Stimulated activated naive CD8-positive, alpha-beta T cell treated with anti-CD3 and anti-CD28 coated beads, Interleukin-15, Interleukin-2, amounts not matched to agents 100 ng/mL and 50 ng/mL, for 24 hours (primary cell): ENCODE results near the gene KRTAP10-5.

Experiments used
- H3K27ac Mint-ChIP-seq: one replicate; pipeline ENCODE4 v1.8.0; 2021; ENCODE audit warnings: mild to moderate bottlenecking, mixed read lengths
- H3K27me3 Mint-ChIP-seq: one replicate; pipeline ENCODE4 v1.8.0; 2021; ENCODE audit warnings: mixed read lengths
- H3K36me3 Mint-ChIP-seq: one replicate; pipeline ENCODE4 v1.8.0; 2021; ENCODE audit warnings: low read depth, mixed read lengths
- H3K4me1 Mint-ChIP-seq: one replicate; pipeline ENCODE4 v1.8.0; 2021; ENCODE audit warnings: low read depth, mixed read lengths
- H3K4me3 Mint-ChIP-seq: one replicate; pipeline ENCODE4 v1.8.0; 2021; ENCODE audit warnings: mild to moderate bottlenecking, mixed read lengths
- H3K9me3 Mint-ChIP-seq: one replicate; pipeline ENCODE4 v1.8.0; 2021; ENCODE audit warnings: mixed read lengths

Gene KRTAP10-5

DNA sequence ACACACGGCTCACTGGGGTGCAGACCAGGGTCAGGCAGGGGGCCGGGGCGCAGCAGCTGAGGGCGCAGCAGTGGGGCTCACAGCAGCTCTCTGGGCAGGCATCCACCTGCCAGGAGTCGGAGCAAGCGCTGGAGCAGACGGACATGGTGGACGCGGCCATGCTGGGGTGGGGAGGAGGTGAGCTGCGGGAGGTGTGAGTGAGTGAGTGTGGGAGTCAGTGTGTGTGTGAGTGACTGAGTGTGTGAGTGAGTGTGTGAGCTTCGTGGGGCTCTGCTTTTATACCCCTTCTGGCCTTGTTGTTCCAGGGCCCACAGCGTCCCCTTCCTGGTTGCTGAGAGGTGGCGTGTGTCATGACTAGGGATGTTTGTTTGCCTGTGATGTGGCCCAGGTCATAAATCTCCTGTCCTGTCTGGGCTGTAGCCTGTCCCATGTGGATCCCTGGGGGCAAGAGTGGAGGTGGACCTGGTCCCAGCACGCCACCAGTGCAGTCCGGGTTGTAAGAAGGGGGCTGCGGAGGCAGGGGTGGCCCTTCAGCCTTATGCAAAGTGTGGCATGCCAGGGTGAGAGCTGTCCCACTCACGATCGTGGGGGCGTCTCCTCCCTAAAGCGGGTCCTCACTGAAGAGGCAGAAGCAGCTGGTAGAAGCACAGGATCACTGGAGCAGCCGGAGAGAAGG lies 40.3 kb downstream of the KRTAP10-5 start, which contains the start of gene KRTAP10-1:
KRTAP10-1 (minus strand) TSS at position 205 of the 676 bp plus-strand sequence; CDS start at position 160, 45 bp downstream.
- no peaks in the 10 kb centered on the region for H3K27me3 Mint-ChIP-seq
- H3K9me3 Mint-ChIP-seq: no peaks in the 10 kb centered on the region
- no peaks in the 10 kb centered on the region for H3K36me3 Mint-ChIP-seq
- H3K27ac Mint-ChIP-seq: no peak within 1 kb of the TSS
- H3K4me3 Mint-ChIP-seq: no peak within 1 kb of the TSS
- H3K4me1 Mint-ChIP-seq: no peaks in the 10 kb centered on the region

DNA sequence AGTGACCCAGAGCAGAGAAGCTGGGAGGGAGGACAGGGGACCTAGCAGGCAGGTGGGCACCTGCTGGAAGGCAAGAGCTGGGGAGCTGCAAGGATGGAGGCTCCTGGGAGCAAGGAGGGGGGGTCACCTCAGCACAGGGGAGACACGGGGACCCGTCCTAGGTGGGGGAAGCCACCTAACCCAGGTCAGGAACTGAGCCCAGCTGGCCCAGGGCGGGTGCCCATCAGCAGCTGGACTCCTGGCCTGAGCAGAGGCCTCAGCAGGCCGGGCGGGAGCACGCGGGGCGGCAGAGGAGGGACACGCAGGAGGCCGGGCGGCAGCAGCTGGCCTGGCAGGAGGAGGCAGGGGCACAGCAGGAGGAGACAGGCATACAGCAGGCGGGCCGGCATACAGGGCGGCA lies 41.4 kb downstream of the KRTAP10-5 start:
- no peaks in the 10 kb centered on the region for H3K36me3 Mint-ChIP-seq
- H3K27ac Mint-ChIP-seq: no peak overlapping the region
- no peak overlapping the region for H3K4me3 Mint-ChIP-seq
- no peaks in the 10 kb centered on the region for H3K9me3 Mint-ChIP-seq
- H3K27me3 Mint-ChIP-seq: no peaks in the 10 kb centered on the region
- H3K4me1 Mint-ChIP-seq: no peaks in the 10 kb centered on the region

DNA sequence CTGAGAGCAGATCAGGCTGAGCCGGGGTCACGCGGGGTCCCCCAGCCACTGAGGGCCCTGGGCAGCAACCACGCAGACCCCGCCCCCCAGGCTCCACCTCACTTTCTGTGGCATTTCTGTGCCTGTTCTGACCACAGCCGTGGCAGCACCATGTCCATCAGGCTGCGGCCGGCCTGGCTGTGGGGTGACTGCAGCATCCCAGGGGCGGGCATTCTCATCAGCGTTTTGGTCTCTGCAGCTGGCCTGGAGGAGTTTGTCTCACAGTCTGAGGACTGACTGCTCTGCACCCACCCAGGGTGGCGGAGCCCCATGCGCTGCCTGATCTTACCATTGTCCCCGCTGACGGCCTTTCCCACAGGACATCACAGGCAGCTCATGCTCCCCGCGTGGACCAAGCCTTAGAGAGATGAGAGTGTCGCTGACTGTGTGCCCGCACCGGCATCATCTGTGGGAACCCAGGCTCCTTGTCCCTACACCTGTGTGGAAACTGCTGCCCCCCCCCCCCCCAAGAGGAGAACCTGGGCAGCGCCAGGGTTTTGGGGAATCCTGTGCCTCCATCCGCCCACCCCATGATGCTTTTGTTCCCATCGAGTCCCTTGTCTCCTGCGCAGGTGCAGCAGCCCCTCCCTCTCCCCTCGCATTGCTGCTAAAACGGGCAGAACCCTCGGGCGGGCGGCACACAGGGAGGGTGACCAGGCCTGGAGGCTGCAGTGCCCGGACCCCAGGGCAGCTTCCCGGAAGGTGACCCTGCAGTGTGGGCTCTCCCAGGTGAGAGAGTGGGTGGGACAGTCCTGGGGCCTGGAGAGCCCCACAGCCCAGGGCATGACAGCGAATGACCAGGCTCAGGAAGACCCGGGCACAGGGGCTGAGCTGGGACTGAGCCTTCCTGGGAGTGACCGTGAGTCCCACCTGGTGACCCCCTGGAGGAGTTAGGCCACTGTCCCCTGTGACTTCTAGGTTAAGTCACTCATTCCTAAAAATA lies 42.2 kb downstream of the KRTAP10-5 start:
- H3K4me3 Mint-ChIP-seq: no peak overlapping the region

DNA sequence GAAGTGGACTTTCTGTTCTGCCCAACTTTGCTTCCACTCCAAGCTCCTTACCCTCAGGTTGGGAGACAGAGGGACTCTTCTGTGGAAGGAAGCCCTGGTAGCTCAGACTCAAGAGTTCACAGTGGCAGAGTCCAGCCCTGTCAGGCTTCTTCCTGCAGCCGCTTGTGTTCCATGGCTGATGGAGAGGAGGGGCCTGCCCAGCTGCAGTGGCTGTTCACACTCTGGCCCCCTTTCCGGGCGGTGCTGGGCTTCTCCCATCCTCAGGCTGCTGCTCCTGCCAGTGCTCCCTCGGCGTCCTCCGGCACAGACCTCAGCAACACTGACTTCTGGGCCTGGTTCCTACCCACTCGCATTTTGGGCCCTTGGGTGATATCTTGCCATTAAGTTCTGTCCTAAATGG lies 44.4 kb downstream of the KRTAP10-5 start:
- Mint-ChIP-seq H3K4me3 (no peak overlapping the region), H3K9me3 (no peaks in the 10 kb centered on the region), H3K4me1 (no peaks in the 10 kb centered on the region), H3K36me3 (no peaks in the 10 kb centered on the region), H3K27ac (no peak overlapping the region), H3K27me3 (no peaks in the 10 kb centered on the region)

More for the DNA sequence above, 42.2 kb downstream of the KRTAP10-5 start:
- H3K9me3 Mint-ChIP-seq: no peaks in the 10 kb centered on the region
- no peaks in the 10 kb centered on the region for H3K36me3 Mint-ChIP-seq
- H3K4me1 Mint-ChIP-seq: no peaks in the 10 kb centered on the region
- no peak overlapping the region for H3K27ac Mint-ChIP-seq
- H3K27me3 Mint-ChIP-seq: no peaks in the 10 kb centered on the region

DNA sequence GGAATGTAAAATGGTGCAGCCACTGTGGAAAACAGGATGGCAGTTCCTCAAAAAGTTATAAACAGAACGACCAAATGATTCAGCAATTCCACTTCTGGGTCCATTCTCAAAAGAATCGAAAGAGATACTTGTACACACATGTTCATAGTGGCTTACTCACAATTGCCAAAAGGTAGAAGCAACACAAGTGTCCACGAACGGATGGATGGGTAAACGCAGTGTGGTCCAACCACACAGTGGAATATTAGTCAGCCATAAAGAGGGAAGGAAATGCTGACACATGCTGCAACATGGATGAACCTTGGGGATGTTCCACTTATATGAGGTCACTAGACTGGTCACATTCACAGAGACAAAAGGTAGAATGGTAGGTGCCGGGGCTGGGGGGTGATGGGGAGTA lies 45.7 kb downstream of the KRTAP10-5 start:
- no peak overlapping the region for H3K27ac Mint-ChIP-seq
- H3K4me3 Mint-ChIP-seq: no peak overlapping the region
- no peaks in the 10 kb centered on the region for H3K36me3 Mint-ChIP-seq
- H3K4me1 Mint-ChIP-seq: no peaks in the 10 kb centered on the region
- H3K27me3 Mint-ChIP-seq: no peaks in the 10 kb centered on the region
- H3K9me3 Mint-ChIP-seq: no peaks in the 10 kb centered on the region

DNA sequence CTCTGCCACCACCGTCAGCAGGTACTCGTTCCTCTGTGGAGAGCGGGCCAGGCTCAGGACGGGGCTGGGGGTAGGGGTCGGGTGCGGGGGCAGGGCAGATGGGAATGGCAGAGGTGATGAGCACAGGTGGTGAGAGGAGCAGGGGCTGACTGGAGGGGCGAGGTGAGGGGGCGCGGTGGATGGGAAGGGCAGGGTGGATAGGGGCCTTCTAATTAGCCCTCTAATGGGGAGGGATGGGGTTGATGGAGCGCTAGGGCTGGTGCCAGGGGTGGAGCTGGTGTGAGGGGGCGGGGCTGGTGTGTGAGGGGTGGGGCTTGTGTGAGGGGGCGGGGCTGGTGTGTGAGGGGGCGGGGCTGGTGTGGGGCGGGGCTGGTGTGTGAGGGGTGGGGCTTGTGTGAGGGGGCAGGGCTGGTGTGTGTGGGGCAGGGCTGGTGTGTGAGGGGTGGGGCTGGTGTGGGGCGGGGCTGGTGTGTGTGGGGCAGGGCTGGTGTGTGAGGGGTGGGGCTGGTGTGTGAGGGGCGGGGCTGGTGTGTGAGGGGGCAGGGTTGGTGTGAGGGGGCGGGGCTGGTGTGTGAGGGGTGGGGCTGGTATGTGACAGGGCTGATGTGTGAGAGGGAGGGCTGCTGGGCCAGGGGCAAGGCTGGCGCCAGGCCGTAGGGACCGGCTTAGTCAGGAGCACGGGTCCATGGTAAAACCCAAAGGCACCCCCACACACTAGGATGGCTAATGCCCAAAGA lies 46.3 kb downstream of the KRTAP10-5 start:
- no peaks in the 10 kb centered on the region for H3K36me3 Mint-ChIP-seq
- no peak overlapping the region for H3K27ac Mint-ChIP-seq
- no peak overlapping the region for H3K4me3 Mint-ChIP-seq
- H3K9me3 Mint-ChIP-seq: no peaks in the 10 kb centered on the region
- no peaks in the 10 kb centered on the region for H3K27me3 Mint-ChIP-seq
- no peaks in the 10 kb centered on the region for H3K4me1 Mint-ChIP-seq

DNA sequence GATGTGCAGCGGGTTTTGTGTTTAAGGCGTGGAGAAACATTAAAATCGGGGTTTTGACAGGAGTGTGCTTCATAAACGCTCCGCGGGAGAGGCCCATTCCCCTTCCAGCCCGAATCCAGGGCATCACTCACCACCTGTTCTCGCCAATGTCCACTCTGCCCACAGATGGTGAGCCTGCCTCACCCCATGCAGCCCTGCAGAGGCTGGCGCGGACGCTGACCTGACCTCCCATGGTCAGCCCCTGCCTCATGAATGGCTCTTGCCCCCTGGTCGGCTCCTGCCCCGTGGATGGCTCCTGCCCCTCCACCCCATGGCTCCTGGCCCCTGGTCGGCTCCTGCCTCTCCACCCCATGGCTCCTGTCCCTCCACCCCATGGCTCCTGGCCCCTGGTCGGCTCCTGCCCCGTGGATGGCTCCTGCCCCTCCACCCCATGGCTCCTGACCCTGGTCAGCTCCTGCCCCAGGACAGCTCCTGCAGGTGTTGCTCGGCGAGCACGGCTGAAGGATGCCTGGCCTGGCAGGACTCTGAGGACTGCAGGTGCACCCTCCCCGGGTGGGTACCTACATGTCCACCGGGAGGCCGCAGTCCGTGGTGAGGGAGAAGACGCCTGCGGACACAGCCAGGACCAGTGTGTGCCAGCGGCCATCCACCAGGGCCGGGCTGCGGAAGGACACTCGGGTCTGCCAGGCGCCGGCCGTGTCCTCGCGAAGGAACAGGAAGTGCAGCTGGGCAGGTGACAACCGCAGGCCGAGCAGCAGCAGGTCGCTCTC lies 47.1 kb downstream of the KRTAP10-5 start:
- Mint-ChIP-seq H3K9me3 (no peaks in the 10 kb centered on the region), H3K4me3 (no peak overlapping the region), H3K27ac (no peak overlapping the region), H3K36me3 (no peaks in the 10 kb centered on the region), H3K4me1 (no peaks in the 10 kb centered on the region), H3K27me3 (no peaks in the 10 kb centered on the region)

DNA sequence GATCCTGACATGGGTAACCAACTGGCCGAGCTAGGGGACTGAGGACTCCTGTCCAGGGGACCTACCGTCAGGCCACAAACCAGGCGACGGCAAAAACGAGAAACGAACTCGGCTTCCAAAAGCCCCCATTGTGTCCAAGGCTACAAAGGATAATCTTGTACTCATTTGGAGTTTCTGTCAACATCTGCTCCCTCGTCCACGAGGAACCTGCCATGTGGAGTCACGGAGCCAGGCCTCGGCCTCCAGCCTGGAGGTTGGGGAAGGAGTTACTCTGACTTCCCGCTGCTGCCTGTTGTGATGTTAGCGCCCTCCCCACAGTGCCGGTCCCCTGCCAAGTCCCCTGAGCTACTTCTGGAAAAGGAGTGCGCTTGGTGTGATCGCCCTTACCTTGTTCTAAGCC lies 47.7 kb downstream of the KRTAP10-5 start:
- no peaks in the 10 kb centered on the region for H3K4me1 Mint-ChIP-seq
- H3K27ac Mint-ChIP-seq: no peak overlapping the region
- no peaks in the 10 kb centered on the region for H3K36me3 Mint-ChIP-seq
- no peaks in the 10 kb centered on the region for H3K9me3 Mint-ChIP-seq
- no peak overlapping the region for H3K4me3 Mint-ChIP-seq
- no peaks in the 10 kb centered on the region for H3K27me3 Mint-ChIP-seq

DNA sequence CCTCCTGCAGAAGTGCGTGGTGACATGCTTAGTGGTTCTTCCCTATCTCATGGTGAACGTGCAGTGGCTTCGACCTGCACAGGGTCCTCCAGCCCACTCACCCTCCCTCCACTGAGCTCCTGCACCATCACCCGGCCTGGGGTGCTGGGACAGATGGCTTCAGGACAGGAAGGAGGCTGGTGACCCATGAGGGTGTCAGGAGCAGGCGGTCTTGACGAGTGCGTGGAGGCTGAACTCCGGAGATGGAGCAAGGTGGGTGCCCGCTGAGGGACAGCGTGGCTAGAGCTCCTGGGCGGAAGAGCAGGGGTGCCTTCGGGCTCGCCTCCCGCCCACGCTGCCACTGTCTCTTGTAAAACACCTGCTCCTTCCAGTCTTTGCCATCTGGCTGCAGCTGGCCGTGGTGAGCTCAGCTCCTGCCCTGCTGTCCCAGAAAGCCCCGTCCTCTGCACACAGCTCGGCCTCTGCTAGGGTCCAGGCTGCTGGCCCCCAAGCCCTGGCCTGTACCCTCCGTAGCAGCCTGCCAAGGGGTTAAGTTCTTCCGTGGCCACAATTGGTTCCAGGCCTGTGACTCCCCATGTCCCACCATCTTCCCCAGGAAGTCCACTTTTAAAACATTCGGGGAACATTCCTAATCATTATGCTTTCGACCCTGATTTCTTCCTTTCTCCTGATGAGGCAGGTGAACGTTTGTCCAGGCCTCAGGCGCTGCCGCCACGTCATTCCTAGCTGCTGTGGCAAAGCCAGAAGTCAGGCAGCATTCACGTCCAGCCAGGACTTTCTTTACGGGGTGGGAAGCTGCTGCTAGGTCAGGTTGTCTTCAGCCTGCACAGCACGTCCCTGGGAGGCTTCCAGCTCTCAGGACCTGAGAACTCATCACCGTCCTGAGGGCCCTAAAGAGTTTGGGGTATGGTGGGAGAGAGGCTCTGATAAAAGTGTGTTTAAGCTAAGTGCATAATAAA lies 48.5 kb downstream of the KRTAP10-5 start:
- no peaks in the 10 kb centered on the region for H3K4me1 Mint-ChIP-seq

DNA sequence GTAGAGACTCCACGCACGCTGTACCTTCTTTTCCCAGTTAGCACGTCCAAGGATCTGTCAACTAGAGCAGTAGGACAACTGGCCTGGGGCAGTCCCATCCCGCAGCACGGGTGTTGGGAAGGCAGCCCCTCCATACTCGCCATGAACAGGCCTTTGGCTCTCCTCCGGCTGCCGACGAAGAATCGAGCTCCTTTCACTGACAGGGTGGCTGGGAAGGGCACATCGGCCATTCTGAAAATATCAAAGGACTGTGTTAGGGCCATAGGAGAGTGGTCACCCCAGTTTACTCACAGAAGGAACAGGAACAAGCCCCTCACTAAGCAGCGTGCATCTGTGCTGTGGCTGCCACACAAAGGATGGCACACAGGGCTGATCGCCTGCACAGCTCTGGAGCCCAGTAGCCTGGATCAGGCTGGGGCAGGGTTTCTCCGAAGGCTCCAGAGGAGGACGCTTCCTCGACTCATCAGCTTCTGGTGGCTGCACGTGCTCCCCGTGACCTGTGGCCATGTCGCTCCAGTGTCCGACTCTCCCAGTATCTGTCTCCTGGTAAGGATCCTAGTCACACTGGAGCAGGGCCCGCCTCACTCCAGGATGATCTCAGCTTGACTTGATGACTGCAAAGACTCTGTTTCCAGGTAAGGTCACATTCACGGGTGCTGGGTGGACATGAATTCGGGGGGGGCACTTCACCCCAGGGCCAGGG lies 49.4 kb downstream of the KRTAP10-5 start:
- Mint-ChIP-seq H3K27me3 (no peaks in the 10 kb centered on the region), H3K36me3 (no peaks in the 10 kb centered on the region), H3K4me1 (no peaks in the 10 kb centered on the region), H3K27ac (no peak overlapping the region), H3K9me3 (no peaks in the 10 kb centered on the region), H3K4me3 (no peak overlapping the region)

More for the DNA sequence above, 48.5 kb downstream of the KRTAP10-5 start:
- H3K36me3 Mint-ChIP-seq: no peaks in the 10 kb centered on the region
- no peak overlapping the region for H3K4me3 Mint-ChIP-seq
- H3K9me3 Mint-ChIP-seq: no peaks in the 10 kb centered on the region
- H3K27ac Mint-ChIP-seq: no peak overlapping the region
- H3K27me3 Mint-ChIP-seq: no peaks in the 10 kb centered on the region

DNA sequence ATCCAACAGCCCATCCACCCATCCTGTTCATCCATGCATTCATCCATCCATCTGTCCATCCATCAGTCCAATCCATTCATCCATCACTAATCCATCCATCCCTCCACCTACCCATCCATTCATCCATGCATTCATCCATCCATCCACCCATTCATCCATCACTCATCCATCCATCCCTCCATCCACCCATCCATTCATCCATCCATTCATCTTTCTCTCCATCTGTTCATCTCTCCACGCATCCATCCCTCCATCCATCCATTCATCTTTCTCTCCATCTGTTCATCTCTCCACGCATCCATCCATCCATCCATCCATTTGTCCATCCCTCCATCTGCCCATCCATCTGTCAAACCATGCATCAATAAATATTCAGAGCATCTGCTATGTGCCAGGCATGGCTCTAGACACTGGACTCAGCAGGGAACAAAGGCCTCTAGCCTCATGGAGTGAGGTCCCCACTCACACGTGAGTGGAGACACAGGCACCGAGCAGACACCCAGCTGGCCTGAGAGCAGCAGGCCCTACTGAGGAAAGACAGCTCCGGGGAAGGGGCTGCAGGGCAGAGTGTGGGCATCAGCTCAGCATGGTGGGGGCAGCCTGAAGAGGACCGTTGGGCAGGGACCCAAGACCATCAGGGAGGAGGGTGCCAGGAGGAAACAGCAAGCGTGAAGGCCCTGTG lies 50.0 kb downstream of the KRTAP10-5 start:
- H3K4me3 Mint-ChIP-seq: no peak overlapping the region
- no peaks in the 10 kb centered on the region for H3K9me3 Mint-ChIP-seq
- peak overlapping the region; percentile 3 for H3K27ac Mint-ChIP-seq
- no peaks in the 10 kb centered on the region for H3K36me3 Mint-ChIP-seq
- H3K4me1 Mint-ChIP-seq: no peaks in the 10 kb centered on the region
- no peaks in the 10 kb centered on the region for H3K27me3 Mint-ChIP-seq

DNA sequence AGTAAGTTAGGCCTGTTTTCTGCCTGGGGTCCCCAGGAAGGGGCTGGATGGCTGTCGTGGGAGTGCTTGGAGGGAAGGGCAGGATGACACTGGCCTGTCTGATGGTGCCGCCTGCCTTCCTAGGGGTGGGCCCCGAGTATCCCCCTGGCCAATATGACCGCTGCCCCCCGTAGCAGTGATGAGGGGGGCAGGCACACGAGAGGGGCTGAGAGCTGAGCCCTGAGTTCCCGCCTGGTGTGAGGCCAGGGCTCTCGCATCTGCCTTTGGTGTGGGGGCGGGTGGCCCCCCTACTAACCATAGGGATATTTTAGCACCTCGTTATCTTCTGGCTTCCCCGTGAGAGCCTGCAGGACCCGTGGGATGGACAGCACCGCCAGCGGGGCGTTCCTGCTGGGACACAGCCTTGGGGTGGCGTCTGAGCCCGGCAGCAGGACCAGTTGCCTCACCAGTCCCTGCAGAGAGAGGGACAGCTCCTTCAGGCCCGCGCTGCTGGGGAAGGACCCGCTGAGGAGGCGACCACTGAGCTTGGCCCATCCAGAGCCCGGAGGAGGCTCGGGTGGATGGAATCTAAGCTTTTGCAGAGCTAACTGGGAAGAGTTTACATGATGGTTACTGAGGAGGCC lies 50.8 kb downstream of the KRTAP10-5 start:
- Mint-ChIP-seq H3K4me1 (no peaks in the 10 kb centered on the region), H3K9me3 (no peaks in the 10 kb centered on the region), H3K27me3 (no peaks in the 10 kb centered on the region), H3K4me3 (no peak overlapping the region), H3K27ac (no peak overlapping the region), H3K36me3 (no peaks in the 10 kb centered on the region)
